HG02571 (cell line): ENCODE data around the gene FNDC5.
"Not testable (repeated sequence)": the region's sequence is repeated elsewhere in the genome, so short reads cannot be mapped to it uniquely, and the experiment has no call there.

ENCODE experiments used
- ATAC-seq: cut with Tn5 transposase; IDR thresholded peaks from one replicate; pipeline ENCODE4 v1.9.1; 2021; ENCODE audit warnings: mild to moderate bottlenecking, moderate library complexity; ENCODE audit not compliant: unreplicated experiment

The FNDC5 gene

DNA sequence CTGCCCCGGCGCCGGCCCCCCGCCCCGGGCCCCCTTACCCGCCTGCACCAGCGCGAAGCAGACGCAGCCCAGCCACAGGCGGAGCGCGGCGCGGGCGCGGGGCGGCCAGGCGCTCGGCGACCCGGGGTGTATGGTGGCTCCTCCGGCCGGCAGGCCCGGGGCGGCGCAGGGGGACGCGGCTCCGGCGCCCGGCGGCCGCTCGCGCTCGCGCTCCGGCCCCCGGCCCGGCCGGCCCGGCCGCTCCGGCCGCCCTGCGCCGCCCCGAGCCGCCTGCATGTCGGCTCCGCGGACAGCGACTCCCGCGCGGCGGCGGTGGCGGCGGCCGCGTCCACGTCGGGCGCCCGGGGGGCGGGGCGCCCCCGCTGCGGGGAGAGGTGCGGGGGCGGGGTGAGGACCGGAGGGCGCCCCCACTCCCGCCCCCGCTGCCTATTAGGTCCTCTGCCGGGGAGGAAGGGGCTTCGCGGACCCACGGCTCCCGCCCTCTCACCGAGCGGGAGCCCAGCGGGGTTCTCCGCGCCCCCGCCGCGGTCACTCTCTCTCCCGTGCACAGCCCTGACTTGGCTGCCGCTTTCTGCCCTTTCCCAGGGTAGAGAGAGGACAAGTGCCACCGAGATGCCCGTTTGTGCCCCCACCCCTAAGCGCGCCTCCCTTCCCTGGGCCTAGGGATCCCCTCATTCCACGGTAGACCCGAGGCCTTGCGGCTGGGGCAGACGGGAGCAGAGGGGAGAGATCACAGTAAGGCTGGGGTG lies at the start of gene FNDC5:
Gene FNDC5 (minus strand): TSS at position 298 of the 749 bp plus-strand sequence.
- no peak for ATAC-seq

DNA sequence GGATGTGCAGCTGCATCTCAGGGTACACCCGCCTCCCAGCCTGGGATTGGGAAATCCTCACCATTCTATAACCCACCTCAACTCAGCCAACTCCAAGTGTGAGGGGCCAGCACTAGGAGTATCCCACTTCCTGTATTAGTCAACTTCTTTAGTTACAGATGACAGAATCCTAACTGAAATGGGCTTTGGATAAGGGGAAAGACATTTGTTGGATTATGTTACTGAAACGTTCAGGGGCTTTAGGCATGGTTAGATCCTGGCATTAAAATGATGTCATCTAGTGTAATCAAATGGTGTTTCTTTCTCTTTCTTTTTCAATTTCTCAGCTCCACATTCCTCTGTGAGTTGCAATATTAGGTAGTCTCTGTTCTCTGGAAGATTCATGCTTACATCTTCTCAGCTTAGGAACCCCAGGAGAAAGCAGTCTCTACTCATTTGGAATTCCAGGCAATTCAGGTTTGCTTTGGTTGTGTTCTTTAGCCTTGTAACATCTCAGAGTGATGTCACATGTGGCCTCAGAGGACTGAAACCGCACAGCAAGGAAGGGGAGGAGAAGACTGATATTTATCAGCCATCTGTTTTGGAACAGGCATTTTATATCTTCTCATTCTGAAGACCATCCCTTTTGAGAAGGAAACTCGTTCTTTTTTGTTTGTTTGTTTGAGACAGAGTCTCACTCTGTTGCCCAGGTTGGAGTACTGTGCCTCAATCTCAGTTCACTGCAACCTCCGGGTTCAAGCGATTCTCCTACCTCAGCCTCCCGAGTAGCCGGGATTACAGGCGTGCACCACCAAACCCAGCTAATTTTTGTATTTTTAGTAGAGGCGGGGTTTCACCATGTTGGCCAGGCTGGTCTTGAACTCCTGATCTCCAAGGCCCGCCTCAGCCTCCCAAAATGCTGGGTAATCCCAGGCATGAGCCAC lies 49.4 kb upstream of the FNDC5 start:
- no peak for ATAC-seq

DNA sequence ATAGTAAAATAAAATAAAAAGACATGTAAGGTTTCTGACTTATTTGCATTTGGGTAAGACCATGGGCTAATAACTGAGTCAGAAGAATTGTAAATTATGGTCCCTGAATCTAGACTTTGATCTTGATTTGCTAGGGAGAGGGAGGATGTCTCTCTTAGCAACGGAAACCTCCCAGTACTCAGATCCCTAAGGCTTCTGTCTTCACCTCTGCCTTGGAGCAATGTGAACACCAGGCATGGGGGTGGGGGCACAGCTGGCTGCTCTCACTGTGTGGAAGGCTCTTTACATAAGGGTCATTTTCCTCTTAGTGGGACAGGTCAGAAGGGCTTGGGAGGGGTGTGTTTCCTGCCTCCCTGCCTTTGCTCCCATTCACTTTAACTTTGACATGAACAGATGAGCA lies 47.5 kb upstream of the FNDC5 start:
- ATAC-seq, result no peak

DNA sequence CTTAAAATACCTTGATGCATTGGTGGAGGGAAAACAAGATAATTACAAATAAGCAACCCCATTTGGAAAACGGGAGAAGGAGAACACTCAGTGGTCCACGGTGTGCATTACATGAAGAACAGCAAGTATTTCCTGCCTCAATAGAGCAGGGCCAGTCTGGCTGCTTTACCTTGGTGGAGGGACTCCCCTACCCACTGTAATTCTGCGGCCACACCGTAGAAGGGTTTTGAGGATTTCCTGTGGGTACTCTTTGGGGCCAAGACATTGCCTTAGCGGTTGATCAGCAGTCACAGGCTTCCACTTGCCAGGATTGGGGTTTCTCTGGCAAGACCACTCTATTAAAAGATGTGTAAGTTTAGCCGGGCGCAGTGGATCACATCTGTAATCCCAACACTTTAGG lies 46.8 kb upstream of the FNDC5 start:
- ATAC-seq, result no peak

DNA sequence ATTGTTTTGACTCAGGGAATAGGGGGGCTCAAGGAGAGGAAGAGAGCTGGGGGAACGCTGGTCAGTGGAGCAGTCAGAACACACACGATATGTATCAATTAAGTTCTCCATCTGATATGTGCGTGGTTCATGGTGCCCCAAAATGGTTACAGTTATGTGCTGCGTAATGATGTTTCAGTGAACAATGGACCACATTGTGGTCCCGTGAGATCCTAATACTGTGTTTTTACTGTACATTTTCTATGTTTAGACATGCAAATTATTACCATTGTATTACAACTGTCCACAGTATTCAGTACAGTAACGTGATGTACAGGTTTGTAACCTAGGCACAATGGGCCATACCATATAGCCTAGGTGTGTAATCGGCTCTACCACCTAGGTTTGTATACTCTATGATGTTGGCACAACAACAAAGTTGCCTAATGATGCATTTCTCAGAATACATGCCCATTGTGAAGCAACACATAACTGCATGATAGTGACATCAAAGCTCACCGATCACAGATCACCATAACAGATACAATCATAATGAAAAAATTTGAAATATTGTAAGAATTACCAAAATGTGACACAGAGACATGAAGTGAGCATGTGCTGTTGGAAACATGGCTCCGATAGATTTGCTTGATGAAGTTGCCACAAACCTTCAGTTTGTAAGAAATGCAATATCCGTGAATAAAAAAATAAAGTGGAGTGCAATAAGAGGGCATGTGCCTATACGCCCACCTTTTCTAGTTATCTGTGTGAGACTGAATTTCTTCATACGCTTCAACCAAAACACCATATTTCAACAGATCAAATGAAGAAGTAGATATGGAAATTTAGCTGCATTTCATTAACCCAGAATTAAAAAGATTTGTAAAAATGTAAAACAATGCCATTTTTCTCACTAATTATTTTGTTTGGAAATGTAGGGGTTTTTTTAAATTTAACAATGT lies 45.3 kb upstream of the FNDC5 start:
- no peak for ATAC-seq

DNA sequence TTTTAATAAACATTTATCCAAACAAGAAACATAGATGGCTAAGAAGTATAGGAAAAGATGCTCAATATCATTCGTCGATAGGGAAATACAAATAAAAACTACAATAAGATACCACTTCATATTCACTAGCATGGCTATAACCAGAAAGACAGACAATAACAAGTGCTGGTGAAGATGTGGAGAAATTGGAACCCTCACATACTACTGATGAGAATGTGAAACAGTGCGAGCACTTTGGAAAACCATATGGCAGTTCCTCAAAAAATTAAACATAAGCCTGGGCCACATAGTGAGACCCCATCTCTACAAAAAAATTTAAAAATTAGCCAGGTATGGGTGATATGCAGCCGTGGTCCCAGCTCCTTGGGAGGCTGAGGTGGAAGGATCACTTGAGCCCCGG lies 39.6 kb upstream of the FNDC5 start:
- no peak for ATAC-seq

DNA sequence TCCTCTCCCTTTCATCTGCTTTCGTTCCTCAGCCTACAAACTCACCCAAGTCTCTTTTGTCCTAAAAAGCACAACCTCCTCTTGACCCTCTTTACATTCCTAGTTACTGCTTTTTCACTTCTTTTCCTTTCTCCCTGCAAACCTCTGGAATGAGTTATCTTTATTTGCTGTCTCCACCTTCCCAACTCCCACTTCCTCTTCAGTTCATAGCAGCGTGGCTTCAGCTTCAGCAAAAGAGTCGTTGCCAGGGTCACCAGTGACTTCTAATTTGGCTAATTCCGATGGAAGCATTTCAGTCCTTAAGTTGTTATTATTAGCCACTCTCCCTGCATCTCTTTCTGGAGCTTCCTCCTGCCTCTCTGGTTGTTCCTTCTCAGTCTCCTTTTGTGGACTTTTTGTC lies 36.7 kb upstream of the FNDC5 start:
- ATAC-seq, result no peak

DNA sequence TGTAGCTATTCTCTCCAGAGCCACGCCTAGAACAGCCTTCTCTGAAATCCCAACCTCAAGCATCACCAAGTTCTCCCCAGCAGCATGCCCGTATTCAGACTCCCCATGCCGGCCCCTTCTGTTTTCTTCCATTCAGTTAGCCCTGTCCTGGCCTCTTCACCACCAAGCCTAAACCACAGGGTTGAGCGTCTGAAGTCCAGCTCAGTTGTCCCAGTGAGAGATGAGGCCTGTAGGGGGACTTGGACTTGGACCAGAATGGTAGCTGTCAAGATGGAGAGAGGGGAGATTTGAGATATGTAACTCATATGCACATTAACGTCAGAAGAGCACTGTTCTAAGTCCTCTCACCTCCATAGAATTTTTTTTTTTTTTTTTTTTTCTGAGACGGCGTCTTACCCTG lies 35.9 kb upstream of the FNDC5 start:
- no peak for ATAC-seq

DNA sequence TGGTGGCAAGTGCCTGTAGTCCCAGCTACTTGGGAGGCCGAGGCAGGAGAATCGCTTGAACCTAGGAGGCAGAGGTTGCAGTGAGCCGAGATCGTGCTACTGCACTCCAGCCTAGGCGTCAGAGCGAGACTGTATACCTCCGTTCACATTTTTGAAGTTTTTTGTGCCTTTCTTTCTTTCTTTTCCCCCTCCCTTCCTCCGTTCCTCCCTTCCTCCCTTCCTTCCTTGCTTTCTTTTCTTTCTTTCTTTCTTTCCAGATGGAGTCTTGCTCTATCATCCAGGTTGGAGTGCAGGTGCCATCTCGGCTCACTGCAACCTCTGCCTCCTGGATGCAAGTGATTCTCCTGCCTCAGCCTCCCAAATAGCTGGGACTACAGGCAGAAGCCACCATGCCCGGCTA lies 34.9 kb upstream of the FNDC5 start:
- not testable (repeated sequence) for ATAC-seq

DNA sequence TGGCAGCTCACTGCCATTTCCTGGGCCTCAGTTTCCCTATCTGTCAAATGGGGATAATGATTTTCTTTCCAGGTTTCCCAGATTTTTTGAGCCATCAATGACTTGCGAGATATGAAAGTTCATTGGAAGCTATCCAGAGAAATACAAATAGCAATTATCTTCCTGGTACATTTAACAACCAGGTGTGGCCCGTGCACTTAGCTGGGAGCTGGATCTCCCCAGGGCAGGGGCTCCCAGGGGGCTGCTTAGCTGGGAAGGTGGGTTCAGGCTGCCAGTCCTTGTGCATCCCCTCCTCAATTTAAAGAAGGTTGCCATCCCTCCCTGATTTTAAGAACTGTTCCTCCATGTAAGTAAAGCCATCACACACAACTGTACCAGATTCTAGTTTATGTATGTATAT lies 34.1 kb upstream of the FNDC5 start:
- no peak for ATAC-seq

DNA sequence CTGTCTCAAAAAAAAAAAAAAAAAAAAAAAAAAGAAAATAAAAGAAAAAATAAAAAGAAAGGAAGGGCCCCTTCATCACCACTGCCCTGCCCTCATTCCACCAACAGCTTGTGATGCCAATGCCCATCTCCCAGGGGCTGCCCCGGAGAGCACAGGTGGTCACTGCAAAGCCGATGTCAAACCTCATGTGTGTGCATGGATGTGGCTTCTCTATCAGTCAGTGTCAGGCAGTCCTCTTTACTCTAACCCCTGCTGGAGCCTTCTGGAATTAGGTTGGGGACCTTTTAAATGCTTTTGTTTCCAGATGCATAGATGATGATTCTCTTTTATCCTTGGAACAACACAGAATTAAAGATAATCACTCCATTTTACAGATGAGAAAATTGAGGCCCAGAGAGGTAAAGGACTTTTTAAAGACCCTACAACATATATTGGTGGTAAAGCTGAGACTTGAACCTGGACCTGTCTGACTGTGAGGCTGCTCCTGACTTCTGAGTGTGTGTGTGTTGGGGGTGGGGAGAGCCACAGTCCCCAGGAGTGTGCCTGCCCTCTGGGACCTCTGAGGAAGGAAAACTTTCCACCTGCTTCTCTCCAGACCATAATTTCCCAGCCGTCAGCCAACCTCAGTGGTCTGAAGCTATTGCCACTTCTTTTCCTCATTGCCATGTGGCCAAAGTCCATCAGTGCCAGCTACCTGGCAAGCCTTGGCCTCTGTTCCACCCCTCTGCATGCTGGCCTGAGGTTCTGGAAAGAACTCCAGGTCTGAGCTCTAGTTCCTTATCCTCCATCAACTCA lies 33.5 kb upstream of the FNDC5 start:
- ATAC-seq, result no peak

DNA sequence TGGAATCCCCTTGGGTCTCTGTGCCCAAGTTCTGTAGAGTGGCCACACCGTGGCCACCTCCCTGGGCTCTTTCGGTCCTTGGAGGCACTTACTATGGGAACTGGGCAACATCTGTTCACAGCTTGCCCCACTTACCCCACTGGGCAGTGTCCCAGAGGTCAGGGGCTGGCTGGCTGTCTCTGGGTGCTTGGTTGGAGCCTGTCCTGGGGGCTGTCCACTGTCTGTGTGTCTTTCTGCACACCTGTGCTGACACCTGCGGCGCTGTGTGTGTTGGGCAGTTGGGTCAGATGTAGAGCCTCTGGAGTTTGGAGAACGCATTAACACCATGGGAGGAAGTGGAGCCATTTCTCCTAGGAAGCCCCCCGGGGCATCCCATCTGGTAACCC lies 31.8 kb upstream of the FNDC5 start:
- ATAC-seq, result no peak

DNA sequence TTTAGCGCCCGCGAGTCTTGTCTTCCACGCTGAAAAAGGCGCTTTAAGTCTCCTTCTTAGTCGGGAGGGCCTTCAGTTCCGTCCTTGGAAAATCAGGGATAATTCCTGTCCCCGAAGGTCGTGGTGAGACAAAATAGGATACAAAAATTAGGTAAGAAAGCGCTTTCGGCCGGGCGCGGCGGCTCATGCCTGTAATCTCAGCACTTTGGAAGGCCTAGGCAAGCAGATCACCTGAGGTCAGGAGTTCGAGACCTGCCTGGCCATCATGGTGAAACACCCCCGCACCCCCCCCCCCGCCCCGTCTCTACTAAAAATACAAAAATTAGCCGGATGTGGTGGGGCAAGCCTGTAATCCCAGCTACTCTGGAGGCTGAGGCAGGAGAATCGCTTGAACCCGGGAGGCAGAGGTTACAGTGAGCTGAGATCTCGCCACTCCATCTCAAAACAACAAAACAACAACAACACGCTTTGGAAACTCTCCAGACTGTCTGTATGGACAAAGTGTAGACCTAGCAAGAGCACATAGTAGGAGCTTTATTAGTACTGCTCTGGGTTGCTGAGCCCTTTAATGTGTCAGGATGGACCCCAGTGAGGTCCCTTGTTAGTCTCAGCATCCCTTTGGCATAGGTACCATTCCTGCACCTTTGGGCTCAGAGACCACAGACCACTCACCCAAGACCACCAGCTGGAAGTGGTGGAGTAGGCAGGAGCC lies 31.3 kb upstream of the FNDC5 start:
- ATAC-seq, result no peak

DNA sequence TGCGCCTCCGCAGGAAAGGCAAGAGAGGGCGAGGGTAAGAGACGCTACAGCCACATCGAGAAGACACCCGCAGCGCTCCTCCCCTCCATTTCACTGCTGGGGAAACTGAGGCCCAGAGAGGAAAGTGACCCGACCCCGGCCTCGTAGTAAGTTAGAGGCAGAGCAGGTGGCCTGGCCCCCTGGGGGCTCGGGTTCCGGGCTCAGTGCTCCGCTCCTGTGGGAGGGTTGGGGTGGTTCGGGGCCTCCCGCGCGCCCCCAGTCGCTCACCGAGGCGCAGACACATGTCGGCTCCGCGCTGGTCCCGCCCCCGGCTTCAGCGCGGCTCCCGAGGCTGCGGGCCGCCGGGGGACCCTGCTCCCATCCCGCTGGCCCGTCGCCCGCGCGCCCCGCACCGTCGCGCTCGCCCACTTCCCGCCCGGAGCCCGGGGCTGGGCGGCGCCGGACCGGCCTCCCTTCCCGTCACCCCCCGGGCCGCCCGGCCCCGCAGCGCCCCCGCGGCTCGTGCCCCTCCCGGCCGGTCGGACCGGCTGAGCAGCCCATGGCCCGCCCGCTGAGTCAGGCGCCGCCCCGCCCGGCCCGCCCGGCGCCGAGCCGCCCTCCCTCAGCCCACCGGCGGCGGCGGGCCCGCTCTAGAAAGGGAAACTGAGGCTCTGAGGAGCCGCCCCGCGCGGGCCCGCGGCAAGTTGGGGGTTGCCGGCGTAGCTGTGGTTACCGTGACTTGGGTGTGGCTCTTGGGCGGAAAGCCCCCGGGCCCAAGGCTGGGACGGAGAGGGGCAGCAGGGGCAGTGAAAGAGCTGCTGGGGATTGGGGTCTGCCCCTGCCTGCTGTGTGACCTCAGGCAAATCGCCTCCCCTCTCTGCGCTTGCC lies 30.5 kb upstream of the FNDC5 start, which contains the start of gene TMEM54:
Gene TMEM54 (minus strand): TSS at position 434 of the 867 bp plus-strand sequence. CDS start 151 bp downstream, at position 283.
- ATAC-seq, result no peak

DNA sequence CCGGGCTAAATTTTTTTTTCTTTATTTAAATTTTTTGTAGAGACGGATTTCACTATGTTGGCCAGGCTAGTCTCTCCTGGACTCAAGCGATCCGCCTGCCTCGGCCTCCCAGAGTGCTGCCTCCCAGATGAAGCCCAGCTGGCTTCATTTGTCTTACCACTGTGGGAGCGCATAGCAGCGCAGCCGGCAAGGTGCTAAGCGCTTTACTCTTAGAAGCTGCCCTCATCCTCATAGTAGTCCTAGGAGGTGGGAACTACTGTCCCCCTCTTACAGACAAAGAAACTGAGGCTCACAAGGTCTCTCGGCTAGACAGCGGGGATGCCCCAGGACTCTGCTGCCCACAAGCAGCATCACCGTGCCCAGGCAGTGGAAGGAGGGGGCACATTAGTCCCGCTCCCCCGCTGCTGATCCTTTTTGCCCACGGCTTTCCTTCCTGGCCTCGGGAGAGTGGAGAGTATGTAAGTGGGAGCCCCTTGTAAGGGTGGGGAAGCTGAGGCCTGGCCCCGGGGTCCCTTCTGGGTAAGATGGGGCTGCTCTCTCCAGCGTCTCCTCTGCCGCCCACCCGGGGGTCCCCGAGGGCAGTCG lies 29.8 kb upstream of the FNDC5 start:
- ATAC-seq, result no peak

DNA sequence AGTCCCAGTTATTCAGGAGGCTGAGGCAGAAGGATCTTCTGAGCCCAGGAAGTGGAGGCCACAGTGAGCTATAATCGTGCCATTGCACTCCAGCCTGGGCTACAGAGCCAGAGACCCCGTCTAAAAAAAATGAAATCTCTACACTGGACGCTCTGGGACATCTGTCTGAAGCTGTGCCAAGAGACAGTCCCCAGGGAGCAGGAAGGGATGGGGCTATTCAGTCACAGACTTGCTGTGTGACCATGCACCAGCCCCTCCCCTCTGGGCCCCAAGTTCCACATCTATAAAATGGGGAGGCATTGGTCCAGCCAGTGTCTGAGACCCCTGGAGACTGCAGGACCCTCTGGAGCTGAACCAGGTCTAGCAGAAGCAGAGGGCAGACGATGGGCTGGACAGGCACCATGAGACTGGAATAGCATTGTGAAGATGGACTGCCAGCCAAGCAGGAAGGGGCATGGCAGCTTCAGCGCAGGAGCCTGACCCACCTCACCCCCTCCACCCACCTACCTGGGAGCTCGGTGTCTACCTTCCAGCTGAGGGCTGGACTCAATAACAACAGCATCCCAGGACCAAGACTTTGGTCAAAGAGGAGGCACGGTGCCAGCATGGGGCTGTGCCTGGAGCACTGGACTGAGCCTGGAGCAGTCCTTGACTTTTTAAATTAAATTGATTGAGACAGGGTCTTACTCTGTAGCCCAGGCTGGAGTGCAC lies 29.0 kb upstream of the FNDC5 start:
- ATAC-seq, result no peak

DNA sequence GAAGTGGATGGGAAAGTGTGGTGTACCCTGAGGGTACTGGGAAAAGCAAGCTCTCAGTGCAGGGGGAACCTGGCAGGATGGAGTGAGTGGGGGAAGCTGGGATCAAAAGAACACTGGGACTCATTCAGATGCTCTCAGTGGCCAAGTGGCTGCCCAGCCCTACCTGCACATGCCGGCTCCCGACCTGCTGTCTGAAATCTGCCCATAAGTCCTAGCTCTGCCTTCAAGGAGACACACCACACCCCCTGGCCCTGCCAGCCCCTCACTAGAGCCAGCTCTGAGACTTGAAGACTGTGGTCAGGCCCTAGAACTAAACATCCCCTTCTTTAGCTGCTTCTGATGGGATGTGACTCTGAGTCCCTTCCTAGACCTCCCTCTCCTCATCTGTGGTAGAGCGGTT lies 28.2 kb upstream of the FNDC5 start:
- no peak for ATAC-seq

DNA sequence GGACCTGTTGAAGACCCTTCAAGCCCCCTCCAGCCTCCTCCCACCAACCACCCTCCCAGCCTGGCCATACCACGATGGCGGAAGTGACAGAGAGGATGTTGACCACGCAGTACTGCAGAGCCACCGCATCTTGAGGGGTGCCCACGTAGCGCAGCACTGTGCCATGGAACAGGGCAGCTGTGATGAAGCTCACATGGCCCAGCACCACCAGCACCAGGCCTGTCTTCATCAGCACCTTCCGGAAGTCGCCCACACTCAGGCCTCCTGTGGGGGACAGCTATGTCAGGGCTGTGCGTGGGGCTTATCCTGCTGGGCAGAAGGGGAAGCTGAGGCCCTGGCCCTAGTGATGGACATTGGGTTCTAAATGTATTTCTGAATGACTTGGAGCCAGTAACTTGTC lies 27.3 kb upstream of the FNDC5 start:
- no peak for ATAC-seq
